ENCODE measurements around the gene ANGPTL4.

The ANGPTL4 gene

GRCh38 chr19:8396185-8396562 is 32.2 kb downstream of the ANGPTL4 start:
- H3K4me2 ChIP-seq (ENCODE audit: low read length), result no peak overlapping the region
- H4K91ac ChIP-seq (ENCODE audit: low read depth, low read length), result no peak overlapping the region
- no peaks in the 10 kb centered on the region for H3K9me3 ChIP-seq (ENCODE audit: insufficient read depth, low read depth, low read length)
- DNase-seq, result no peak
- H3K18ac ChIP-seq (ENCODE audit: low read length), result no peak overlapping the region
- H3K79me2 ChIP-seq (ENCODE audit: control insufficient read depth, insufficient read depth, low read length, poor library complexity), result peaks cover 19% of the 10 kb centered on the region
- H3K4ac ChIP-seq (ENCODE audit: low read depth, low read length), result peak overlapping the region; percentile 48
- no peaks in the 10 kb centered on the region for H3K27me3 ChIP-seq (ENCODE audit: insufficient read depth, low read length)
- no peak overlapping the region for H3K14ac ChIP-seq (ENCODE audit: low read length)
- H3K27ac ChIP-seq (ENCODE audit: low read depth, low read length), result no peak overlapping the region
- H4K8ac ChIP-seq (ENCODE audit: low read depth, low read length), result no peak overlapping the region
- peaks cover 3% of the 10 kb centered on the region for H3K79me1 ChIP-seq (ENCODE audit: low read length)
- H3K4me3 ChIP-seq (ENCODE audit: low read depth, low read length), result no peak overlapping the region
- no peak overlapping the region for H2AFZ ChIP-seq (ENCODE audit: insufficient read depth, low read length, poor library complexity)
- no peak overlapping the region for H3K23ac ChIP-seq (ENCODE audit: low read length)
- no peak overlapping the region for H2AK5ac ChIP-seq (ENCODE audit: low read length)
- H3K9ac ChIP-seq (ENCODE audit: low read length), result no peak overlapping the region
- H3K36me3 ChIP-seq (ENCODE audit: control insufficient read depth in 1 of 2, insufficient read depth in 2 of 2, low read length in 2 of 2), result peaks cover 12 to 15% of the 10 kb centered on the region in 2 experiments
- H3K4me1 ChIP-seq (ENCODE audit: control insufficient read depth in 1 of 2, insufficient read depth in 2 of 2, low read length in 2 of 2), result peaks cover 23 to 24% of the 10 kb centered on the region in 2 experiments
- H2BK5ac ChIP-seq (ENCODE audit: low read depth, low read length, poor library complexity), result no peak overlapping the region
- no peak overlapping the region for H4K12ac ChIP-seq (ENCODE audit: low read depth, low read length)
- no peak overlapping the region for H2BK12ac ChIP-seq (ENCODE audit: low read length)
- H2BK120ac ChIP-seq (ENCODE audit: insufficient read depth, low read length, poor library complexity), result no peak overlapping the region
- no CpG with 5 or more reads among the region's 7 CpGs for WGBS (ENCODE audit: extremely low coverage, insufficient coverage, insufficient read length)

- no peak overlapping the region for H2BK5ac ChIP-seq (ENCODE audit: low read depth, low read length, poor library complexity)
- H4K8ac ChIP-seq (ENCODE audit: low read depth, low read length), result no peak overlapping the region
- H3K4me3 ChIP-seq (ENCODE audit: low read depth, low read length), result no peak overlapping the region
- no peak overlapping the region for H3K23ac ChIP-seq (ENCODE audit: low read length)
- H4K91ac ChIP-seq (ENCODE audit: low read depth, low read length), result no peak overlapping the region
- no peak overlapping the region for H4K12ac ChIP-seq (ENCODE audit: low read depth, low read length)
- peaks cover 3% of the 10 kb centered on the region for H3K79me1 ChIP-seq (ENCODE audit: low read length)
- no peaks in the 10 kb centered on the region for H3K27me3 ChIP-seq (ENCODE audit: insufficient read depth, low read length)
- peaks cover 14 to 15% of the 10 kb centered on the region in 2 experiments for H3K36me3 ChIP-seq (ENCODE audit: control insufficient read depth in 1 of 2, insufficient read depth in 2 of 2, low read length in 2 of 2)
- no peak overlapping the region for H2BK12ac ChIP-seq (ENCODE audit: low read length)
- H2AFZ ChIP-seq (ENCODE audit: insufficient read depth, low read length, poor library complexity), result no peak overlapping the region
- no peak overlapping the region for H3K4me2 ChIP-seq (ENCODE audit: low read length)
- no peak overlapping the region for H2AK5ac ChIP-seq (ENCODE audit: low read length)
- no CpG with 5 or more reads among the region's 22 CpGs for WGBS (ENCODE audit: extremely low coverage, insufficient coverage, insufficient read length)
- no peak overlapping the region for H2BK120ac ChIP-seq (ENCODE audit: insufficient read depth, low read length, poor library complexity)
- peaks cover 20 to 21% of the 10 kb centered on the region in 2 experiments for H3K4me1 ChIP-seq (ENCODE audit: control insufficient read depth in 1 of 2, insufficient read depth in 2 of 2, low read length in 2 of 2)
- H3K9me3 ChIP-seq (ENCODE audit: insufficient read depth, low read depth, low read length), result no peaks in the 10 kb centered on the region
- H3K27ac ChIP-seq (ENCODE audit: low read depth, low read length), result no peak overlapping the region
- peak; percentile 76 to 91 for DNase-seq
- peaks cover 18% of the 10 kb centered on the region for H3K79me2 ChIP-seq (ENCODE audit: control insufficient read depth, insufficient read depth, low read length, poor library complexity)
- H3K18ac ChIP-seq (ENCODE audit: low read length), result no peak overlapping the region
- H3K9ac ChIP-seq (ENCODE audit: low read length), result no peak overlapping the region
- H3K14ac ChIP-seq (ENCODE audit: low read length), result no peak overlapping the region
- peak overlapping the region; percentile 48 for H3K4ac ChIP-seq (ENCODE audit: low read depth, low read length)
Measured at GRCh38 chr19:8396563-8397203, 32.7 kb downstream of the ANGPTL4 start.

- Histone ChIP-seq H2BK5ac (ENCODE audit: low read depth, low read length, poor library complexity) (no peak overlapping the region), H3K9ac (ENCODE audit: low read length) (no peak overlapping the region), H3K4me1 (ENCODE audit: control insufficient read depth in 1 of 2, insufficient read depth in 2 of 2, low read length in 2 of 2) (peaks cover 20 to 21% of the 10 kb centered on the region in 2 experiments), H3K18ac (ENCODE audit: low read length) (peak overlapping the region; percentile 34), H3K4ac (ENCODE audit: low read depth, low read length) (peak overlapping the region; percentile 37), H3K23ac (ENCODE audit: low read length) (no peak overlapping the region), H3K14ac (ENCODE audit: low read length) (peak overlapping the region; percentile 34), H3K9me3 (ENCODE audit: insufficient read depth, low read depth, low read length) (peaks cover 3% of the 10 kb centered on the region), H2AK5ac (ENCODE audit: low read length) (peak overlapping the region; percentile 32), H4K12ac (ENCODE audit: low read depth, low read length) (no peak overlapping the region), H3K79me1 (ENCODE audit: low read length) (peaks cover 3% of the 10 kb centered on the region), H2BK12ac (ENCODE audit: low read length) (no peak overlapping the region), H2BK120ac (ENCODE audit: insufficient read depth, low read length, poor library complexity) (no peak overlapping the region), H3K4me2 (ENCODE audit: low read length) (no peak overlapping the region), H4K91ac (ENCODE audit: low read depth, low read length) (no peak overlapping the region), H3K79me2 (ENCODE audit: control insufficient read depth, insufficient read depth, low read length, poor library complexity) (peaks cover 13% of the 10 kb centered on the region), H4K8ac (ENCODE audit: low read depth, low read length) (peak overlapping the region; percentile 12), H3K27ac (ENCODE audit: low read depth, low read length) (no peak overlapping the region), H2AFZ (ENCODE audit: insufficient read depth, low read length, poor library complexity) (no peak overlapping the region), H3K27me3 (ENCODE audit: insufficient read depth, low read length) (no peaks in the 10 kb centered on the region), H3K4me3 (ENCODE audit: low read depth, low read length) (no peak overlapping the region), H3K36me3 (ENCODE audit: control insufficient read depth in 1 of 2, insufficient read depth in 2 of 2, low read length in 2 of 2) (peaks cover 19 to 21% of the 10 kb centered on the region in 2 experiments)
- peak in 1 of 2 donors; percentile 48 for DNase-seq
- WGBS (ENCODE audit: extremely low coverage, insufficient coverage, insufficient read length), result no CpG with 5 or more reads among the region's 7 CpGs
Measured at GRCh38 chr19:8397271-8397670, 33.3 kb downstream of the ANGPTL4 start.

- WGBS (ENCODE audit: extremely low coverage, insufficient coverage, insufficient read length), result no CpG with 5 or more reads among the region's 10 CpGs
Measured at GRCh38 chr19:8397746-8398310, 33.9 kb downstream of the ANGPTL4 start.

More at GRCh38 chr19:8397746-8398310, 33.9 kb downstream of the ANGPTL4 start:
- Histone ChIP-seq H3K79me1 (ENCODE audit: low read length) (peaks cover 3% of the 10 kb centered on the region), H3K14ac (ENCODE audit: low read length) (no peak overlapping the region), H4K8ac (ENCODE audit: low read depth, low read length) (no peak overlapping the region), H3K4me3 (ENCODE audit: low read depth, low read length) (no peak overlapping the region), H3K4me2 (ENCODE audit: low read length) (no peak overlapping the region), H2AK5ac (ENCODE audit: low read length) (no peak overlapping the region), H3K27me3 (ENCODE audit: insufficient read depth, low read length) (no peaks in the 10 kb centered on the region), H3K4ac (ENCODE audit: low read depth, low read length) (no peak overlapping the region), H3K36me3 (ENCODE audit: control insufficient read depth in 1 of 2, insufficient read depth in 2 of 2, low read length in 2 of 2) (peaks cover 24 to 26% of the 10 kb centered on the region in 2 experiments), H2BK120ac (ENCODE audit: insufficient read depth, low read length, poor library complexity) (no peak overlapping the region), H2BK5ac (ENCODE audit: low read depth, low read length, poor library complexity) (no peak overlapping the region), H3K4me1 (ENCODE audit: control insufficient read depth in 1 of 2, insufficient read depth in 2 of 2, low read length in 2 of 2) (peaks cover 20 to 21% of the 10 kb centered on the region in 2 experiments), H3K23ac (ENCODE audit: low read length) (no peak overlapping the region), H4K91ac (ENCODE audit: low read depth, low read length) (no peak overlapping the region), H3K79me2 (ENCODE audit: control insufficient read depth, insufficient read depth, low read length, poor library complexity) (peaks cover 12% of the 10 kb centered on the region), H2BK12ac (ENCODE audit: low read length) (no peak overlapping the region), H4K12ac (ENCODE audit: low read depth, low read length) (no peak overlapping the region), H3K9ac (ENCODE audit: low read length) (no peak overlapping the region), H2AFZ (ENCODE audit: insufficient read depth, low read length, poor library complexity) (no peak overlapping the region), H3K18ac (ENCODE audit: low read length) (peak overlapping the region; percentile 2), H3K27ac (ENCODE audit: low read depth, low read length) (no peak overlapping the region), H3K9me3 (ENCODE audit: insufficient read depth, low read depth, low read length) (peaks cover 3% of the 10 kb centered on the region)
- DNase-seq, result peak in 1 of 2 donors; percentile 25

Data from trophoblast cell (in vitro differentiated cells and primary cell).